ENCODE data around the gene FOXJ1. TPM values are rescaled to one million over a fixed set of nuclear protein-coding genes. Genes with fewer than 3 reads are reported as not detected.
A peak's percentile ranks its signal among the peaks of the same experiment; 100 is the strongest.

Gene FOXJ1
- total RNA-seq, 2 donors from 2014 or later: 0.46 to 0.56 TPM

DNA sequence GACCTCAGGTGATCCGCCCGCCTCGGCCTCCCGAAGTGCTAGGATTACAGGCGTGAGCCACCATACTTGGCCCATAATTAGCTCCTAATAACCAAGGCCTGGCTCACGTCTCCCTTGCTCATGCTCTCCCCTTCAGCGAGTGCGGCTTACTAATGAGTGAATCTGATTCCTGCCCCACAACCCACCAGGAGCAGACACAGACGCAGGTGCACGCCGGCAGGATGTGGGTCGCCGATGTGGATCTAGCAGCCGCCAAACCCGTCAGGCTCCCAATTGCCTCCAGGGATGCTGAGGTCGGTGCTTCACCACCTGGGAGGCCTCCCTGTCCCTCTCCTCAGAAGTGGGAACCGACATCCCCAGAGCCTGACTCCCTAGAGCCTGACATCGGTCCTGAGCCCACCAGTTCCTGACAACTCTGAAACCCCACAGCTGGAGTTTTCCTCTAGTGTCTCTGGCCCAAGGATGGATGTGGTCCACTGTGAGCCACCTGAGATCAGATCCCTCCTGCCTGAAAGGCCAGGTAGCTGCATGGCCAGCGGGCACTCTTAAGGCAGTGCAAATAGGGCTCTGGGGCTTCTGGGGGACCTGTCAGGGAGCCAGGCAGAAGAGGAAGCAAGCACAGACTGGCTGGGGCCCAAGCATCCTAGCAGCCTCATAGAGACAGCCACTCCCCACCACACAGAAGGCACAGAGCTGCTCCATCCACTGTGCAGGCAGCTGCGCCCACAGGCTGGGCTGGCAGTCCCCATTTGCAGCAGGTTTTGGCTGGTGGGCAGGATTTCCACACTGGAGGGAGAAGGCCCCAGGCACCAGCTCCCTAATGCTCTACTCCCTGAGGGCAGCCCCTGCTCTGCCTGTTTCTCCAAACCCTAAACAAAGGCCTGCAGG lies 48.3 kb downstream of the FOXJ1 start:
- Mint-ChIP-seq H3K36me3 (peaks cover 2 to 4% of the 10 kb centered on the region in 2 donors), H3K9me3 (no peaks in the 10 kb centered on the region), H3K27ac (peak overlapping the region in 1 of 2 donors; percentile 29)
- ATAC-seq (no peak), DNase-seq (ENCODE audit: low spot score in 2 of 2) (no peak)

DNA sequence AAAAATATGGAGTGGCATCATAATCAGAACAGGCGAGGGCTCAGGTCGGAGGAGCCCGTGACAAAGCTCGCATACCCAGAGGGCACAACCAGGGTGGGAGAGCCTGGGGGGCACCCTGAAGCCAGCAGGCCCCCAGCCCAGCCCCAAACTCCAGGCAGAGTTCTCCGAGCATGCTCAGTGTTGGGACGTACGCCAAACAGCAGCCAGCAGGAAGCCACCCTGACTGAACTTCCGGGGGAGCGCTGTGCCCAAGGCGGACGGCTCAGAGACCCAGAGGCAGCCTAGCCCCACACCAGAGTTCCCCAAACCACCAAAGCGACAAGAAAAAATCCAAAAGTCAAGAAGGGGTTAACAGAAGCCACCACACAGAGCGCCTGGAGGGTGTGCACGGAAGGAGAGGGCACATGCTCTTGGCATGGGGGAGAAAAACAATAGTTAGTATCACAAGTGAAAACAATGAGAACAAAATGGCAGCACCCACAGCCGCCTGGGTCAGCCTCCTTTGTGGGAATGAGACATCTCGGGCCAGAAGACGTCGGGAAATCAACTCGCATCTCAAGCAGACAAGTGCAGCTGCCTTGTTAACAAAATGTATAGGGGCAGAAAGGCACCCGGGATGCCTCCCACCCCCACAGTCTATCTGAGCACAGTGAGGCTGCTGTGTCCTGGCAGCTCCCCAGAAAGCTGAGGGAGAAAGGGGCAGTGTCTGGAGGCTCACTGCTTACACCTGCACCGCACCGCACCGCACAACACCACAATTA lies 49.3 kb downstream of the FOXJ1 start:
- DNase-seq (ENCODE audit: low spot score in 2 of 2) (no peak), ATAC-seq (peak; percentile 48 to 50)
- H3K36me3 Mint-ChIP-seq: peaks cover 0 to 4% of the 10 kb centered on the region in 2 donors
- H3K9me3 Mint-ChIP-seq: no peaks in the 10 kb centered on the region
- peak overlapping the region; percentile 78 to 88 for H3K27ac Mint-ChIP-seq

DNA sequence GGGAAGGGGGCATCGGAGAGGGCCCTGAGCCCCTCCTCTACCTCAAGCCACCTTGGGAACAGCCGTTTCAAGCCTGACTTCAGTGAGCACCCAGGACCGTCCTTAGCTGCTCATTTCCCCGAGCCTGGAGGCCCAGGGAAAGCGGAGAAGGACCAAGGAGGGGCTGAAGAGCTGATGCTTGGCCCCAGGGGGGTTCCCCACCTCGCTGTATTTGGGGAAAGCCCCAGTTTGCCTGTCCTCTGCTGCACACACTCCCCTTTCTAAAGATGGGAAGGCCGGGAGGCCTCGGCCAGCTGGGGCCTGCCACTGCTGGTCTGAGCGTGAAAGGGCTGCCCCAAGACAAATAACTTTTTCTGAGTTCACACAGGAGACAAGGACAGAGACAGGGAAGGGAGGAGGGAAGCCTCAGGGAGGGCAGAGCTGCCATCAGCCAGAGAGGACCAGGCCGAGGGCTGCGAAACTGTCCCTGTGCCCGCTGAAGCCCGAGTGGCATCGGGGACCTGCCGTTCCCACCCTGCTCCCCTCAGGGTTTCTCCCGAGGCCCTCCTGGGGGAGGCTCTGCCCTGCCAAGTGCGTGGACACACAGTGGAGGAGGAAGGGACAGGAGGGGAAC lies 50.4 kb downstream of the FOXJ1 start:
- H3K27ac Mint-ChIP-seq: peak overlapping the region in 1 of 2 donors; percentile 72
- DNase-seq (ENCODE audit: low spot score in 2 of 2) (no peak), ATAC-seq (no peak)
- H3K9me3 Mint-ChIP-seq: no peaks in the 10 kb centered on the region
- H3K36me3 Mint-ChIP-seq: no peaks in the 10 kb centered on the region

DNA sequence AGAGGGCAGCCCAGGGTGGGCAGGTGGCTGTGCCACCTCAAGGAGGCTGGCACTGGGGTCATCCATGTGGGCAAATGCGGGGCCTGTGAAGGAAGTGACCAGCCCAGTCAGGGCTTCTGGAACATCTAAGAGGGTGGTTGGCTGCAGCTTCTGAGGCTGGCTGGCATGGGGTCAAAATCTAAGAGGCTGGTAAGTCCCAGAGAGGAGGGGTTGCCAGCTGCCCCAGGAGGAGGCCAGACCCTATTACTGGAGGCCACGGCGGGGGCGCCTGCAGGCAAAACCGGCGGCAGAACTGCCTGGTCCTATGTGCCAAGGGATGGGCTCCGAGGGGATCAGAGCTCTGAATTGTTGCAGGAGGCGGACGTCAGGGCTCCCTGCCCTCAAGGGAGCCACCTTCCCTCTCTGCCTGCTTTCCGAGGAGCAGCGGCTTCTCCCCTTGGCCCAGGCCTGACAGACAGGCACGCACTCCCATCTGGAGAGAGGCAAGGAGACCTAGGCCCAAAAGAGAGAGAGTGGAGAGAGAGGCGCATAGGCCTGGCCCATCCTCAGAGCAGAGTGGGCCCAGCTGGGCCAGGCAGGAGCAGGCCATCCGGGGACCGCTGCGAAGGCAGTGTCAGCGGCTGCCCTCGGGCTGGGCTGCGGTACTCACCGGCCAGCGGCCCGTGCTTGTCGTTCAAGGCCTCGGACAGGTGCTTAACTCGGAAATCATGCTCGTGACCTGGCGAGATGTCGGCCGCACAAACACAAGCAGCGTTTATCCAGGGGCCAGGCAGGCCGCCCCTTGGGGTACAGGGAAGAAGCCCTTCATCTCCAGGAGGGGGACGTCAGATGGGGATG lies 51.1 kb downstream of the FOXJ1 start:
- Mint-ChIP-seq H3K36me3 (no peaks in the 10 kb centered on the region), H3K27ac (peak overlapping the region in 1 of 2 donors; percentile 9), H3K9me3 (no peaks in the 10 kb centered on the region)
- ATAC-seq (no peak), DNase-seq (ENCODE audit: low spot score in 2 of 2) (no peak)

DNA sequence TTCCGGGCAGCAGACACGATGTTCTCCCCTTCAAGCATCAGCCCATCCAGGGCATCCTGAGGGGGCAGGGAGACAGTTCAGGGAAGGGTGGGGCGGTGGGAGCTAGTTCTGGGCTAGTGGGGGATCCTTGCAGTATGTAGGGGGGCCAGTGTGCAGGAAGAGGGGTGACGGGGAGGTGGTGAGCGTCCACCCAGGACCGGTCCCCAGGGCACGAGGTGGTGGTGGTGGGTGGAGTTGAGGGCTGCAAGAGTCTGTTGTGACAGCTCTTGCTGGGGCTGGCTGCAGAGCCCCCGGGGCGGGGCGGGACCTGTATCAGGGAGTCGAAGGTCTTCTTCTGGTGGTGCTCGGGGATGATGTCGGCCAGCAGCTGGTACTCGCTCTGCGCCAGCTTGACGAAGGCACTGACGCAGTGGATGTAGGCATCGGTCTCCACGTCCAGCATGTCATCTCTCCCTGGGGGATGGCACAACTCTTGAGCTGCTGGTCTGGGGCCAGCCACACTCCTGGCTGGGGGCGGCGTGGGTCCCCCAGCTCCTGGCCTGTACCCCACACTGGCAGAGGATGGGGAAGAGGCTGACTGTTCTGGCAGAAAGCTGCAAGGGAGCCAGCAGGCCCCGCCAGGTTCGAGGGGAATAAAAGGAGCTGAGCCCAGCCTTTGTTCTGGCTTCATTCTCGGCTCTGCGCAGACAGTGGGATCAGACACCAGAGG lies 52.0 kb downstream of the FOXJ1 start:
- Mint-ChIP-seq H3K9me3 (no peaks in the 10 kb centered on the region), H3K27ac (peak overlapping the region in 1 of 2 donors; percentile 23), H3K36me3 (no peaks in the 10 kb centered on the region)
- ATAC-seq (no peak), DNase-seq (ENCODE audit: low spot score in 2 of 2) (no peak)

DNA sequence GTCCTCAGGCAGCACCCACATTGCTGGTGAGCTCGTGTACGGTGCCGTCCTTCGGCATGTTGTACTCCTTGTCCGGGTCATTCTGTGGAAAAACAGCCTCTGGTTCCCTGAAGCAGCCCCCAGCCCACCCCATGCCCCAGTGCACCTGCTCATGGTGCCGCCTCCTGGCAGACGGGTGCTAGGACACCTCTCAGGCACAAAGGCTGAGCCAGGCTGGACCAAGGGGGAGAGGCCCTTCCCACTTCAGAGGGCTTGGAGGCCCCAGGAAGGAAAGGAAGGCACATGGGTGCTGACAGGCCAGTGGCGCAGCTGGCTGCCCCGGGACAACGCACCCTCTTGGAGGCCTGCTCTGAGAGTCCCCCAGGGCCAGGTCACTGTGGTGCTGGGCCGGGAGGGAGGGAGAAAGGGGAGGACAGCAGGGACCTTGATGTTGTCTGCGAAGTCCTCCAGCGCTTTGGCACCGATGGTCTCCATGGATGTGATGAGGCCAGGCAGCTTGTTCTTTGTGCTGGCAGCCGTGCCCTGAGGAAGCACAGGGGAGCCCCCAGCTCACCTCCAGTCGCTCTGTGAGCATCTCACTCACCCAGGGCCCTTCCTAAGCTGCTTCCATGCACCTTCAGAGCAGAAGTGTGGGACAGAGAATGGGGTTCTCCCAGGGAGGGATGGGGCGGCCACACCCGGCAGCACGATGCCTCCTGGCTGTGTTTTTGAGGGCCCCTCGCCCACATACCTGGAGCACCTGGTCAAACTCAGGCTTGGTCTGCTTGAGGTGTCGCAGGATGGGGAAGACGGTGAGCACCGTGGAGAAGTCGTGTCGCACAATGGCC lies 52.8 kb downstream of the FOXJ1 start:
- Mint-ChIP-seq H3K27ac (peak overlapping the region in 1 of 2 donors; percentile 50), H3K36me3 (no peaks in the 10 kb centered on the region), H3K9me3 (no peaks in the 10 kb centered on the region)
- DNase-seq (ENCODE audit: low spot score in 2 of 2) (no peak), ATAC-seq (peak in 1 of 2 donors; percentile 20)

DNA sequence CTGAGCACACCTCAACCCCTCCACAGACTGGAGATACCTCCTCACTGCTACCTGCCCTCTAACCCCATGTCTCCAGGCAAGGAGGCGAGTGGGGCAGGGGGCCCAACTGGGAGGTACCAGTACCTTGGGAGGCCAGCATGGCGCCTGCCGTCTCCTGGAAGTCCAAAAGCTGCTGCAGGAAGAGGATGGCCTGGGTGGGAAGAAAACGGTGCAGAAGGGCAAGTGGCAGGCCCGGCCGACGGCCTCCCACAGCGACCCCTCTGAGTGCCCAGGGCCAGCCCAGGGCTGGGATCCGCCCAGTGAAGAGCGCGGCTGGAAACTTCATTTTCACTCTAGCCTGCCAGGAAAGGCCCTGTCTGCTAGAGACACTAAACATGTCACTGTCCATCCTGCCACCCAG lies 53.5 kb downstream of the FOXJ1 start:
- peak overlapping the region in 1 of 2 donors; percentile 50 for H3K27ac Mint-ChIP-seq
- ATAC-seq (no peak), DNase-seq (ENCODE audit: low spot score in 2 of 2) (no peak)
- no peaks in the 10 kb centered on the region for H3K9me3 Mint-ChIP-seq
- H3K36me3 Mint-ChIP-seq: no peaks in the 10 kb centered on the region

DNA sequence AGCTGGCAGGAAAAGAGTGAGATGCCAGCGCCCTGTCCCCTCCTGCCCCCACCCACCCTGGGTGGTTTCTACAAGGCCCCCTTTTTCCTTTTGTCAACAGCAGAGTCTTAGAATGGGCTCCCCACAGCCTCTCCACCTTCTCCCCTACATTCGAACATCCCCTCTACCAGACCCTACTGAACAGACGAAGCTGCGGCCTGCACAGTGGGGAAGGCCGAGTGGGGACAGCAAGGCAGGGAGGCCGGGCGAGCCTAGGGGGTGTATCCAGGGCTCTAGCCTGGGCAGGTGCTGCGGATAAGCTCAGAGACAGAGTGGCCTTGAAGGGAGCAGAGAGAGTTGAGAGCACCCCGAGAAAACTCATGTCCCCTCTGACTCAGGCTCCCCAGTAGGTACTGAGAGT lies 54.7 kb downstream of the FOXJ1 start:
- no peak for ATAC-seq
- DNase-seq (ENCODE audit: low spot score in 2 of 2): no peak
- no peaks in the 10 kb centered on the region for H3K9me3 Mint-ChIP-seq
- no peaks in the 10 kb centered on the region for H3K36me3 Mint-ChIP-seq
- peak overlapping the region in 1 of 2 donors; percentile 26 for H3K27ac Mint-ChIP-seq

Other genes starting within 250 kb of the FOXJ1 start
- gene TRIM65, start 244.3 kb downstream of the FOXJ1 start, total RNA-seq: 10 to 100 TPM; 16.2 to 31.9 TPM
- 100 to 1,000 TPM; 101 to 105 TPM for gene MRPL38, start 236.4 kb downstream of the FOXJ1 start, total RNA-seq
- gene FBF1, start 200.2 kb downstream of the FOXJ1 start, total RNA-seq: 10 to 100 TPM; 13.3 to 20.6 TPM
- 10 to 100 TPM; 31.3 to 42.1 TPM for gene ACOX1, start 162.1 kb downstream of the FOXJ1 start, total RNA-seq
- gene TEN1, start 162.0 kb downstream of the FOXJ1 start, total RNA-seq: 10 to 100 TPM; 13.4 to 20.5 TPM
- 1 to 10 TPM; 6.9 to 8.3 TPM for gene CDK3, start 140.4 kb downstream of the FOXJ1 start, total RNA-seq
- 1 to 10 TPM in 1 of 2 donors, under 1 TPM in 1; 0.34 to 1.5 TPM for gene EVPL, start 113.9 kb downstream of the FOXJ1 start, total RNA-seq
- 100 to 1,000 TPM in 1 of 2 donors, 10 to 100 TPM in 1; 78.8 to 162 TPM for gene SRP68, start 68.7 kb downstream of the FOXJ1 start, total RNA-seq
- gene GALR2, start 66.5 kb downstream of the FOXJ1 start, total RNA-seq: 10 to 100 TPM in 1 of 2 donors, 1 to 10 TPM in 1; 6.2 to 14.6 TPM
- 10 to 100 TPM in 1 of 2 donors, 1 to 10 TPM in 1; 6.8 to 15.7 TPM for gene ZACN, start 62.1 kb downstream of the FOXJ1 start, total RNA-seq
- 10 to 100 TPM; 85.0 to 91.9 TPM for gene EXOC7, start 37.5 kb downstream of the FOXJ1 start, total RNA-seq
- gene RNF157, start 99.2 kb upstream of the FOXJ1 start, total RNA-seq: 10 to 100 TPM; 22.0 to 35.1 TPM
- gene UBALD2, start 124.1 kb upstream of the FOXJ1 start, total RNA-seq: 100 to 1,000 TPM; 262 to 294 TPM
- gene QRICH2, start 167.0 kb upstream of the FOXJ1 start, total RNA-seq: 1 to 10 TPM in 1 of 2 donors, under 1 TPM in 1; 0.46 to 1.8 TPM
- 10 to 100 TPM; 17.2 to 31.2 TPM for gene PRPSAP1, start 212.7 kb upstream of the FOXJ1 start, total RNA-seq
- gene SPHK1, start 243.4 kb upstream of the FOXJ1 start, total RNA-seq: 10 to 100 TPM in 1 of 2 donors, 1 to 10 TPM in 1; 7.1 to 11.9 TPM